NCI-H1092 treated with DMSO at 0.1 percent for 48 hours (cell line): ENCODE results near the gene LY6G6F.

Experiments
- DNase-seq: peaks from one replicate; lab custom pipeline; 2025; lab: John Stamatoyannopoulos, UW

The LY6G6F gene

GRCh38 chr6:31676904-31677303 lies 29.8 kb upstream of the LY6G6F start:
- no peak for DNase-seq

- no peak for DNase-seq
These were observed 28.7 kb upstream of the LY6G6F start for GRCh38 chr6:31677955-31678354.

GRCh38 chr6:31680226-31681134 lies 26.2 kb upstream of the LY6G6F start, which contains the start of gene LY6G5C:
Gene LY6G5C, minus strand, starts transcription at chr6:31681067. Its CDS starts 694 bp downstream, at chr6:31680373.
- DNase-seq = peak; percentile 76

- DNase-seq = peak; percentile 49
These were observed 25.5 kb upstream of the LY6G6F start for GRCh38 chr6:31681135-31681671.

GRCh38 chr6:31683591-31683990 lies 23.1 kb upstream of the LY6G6F start:
- no peak for DNase-seq

GRCh38 chr6:31686483-31686882 lies 20.2 kb upstream of the LY6G6F start:
- DNase-seq = no peak

- no peak for DNase-seq
These were observed 19.3 kb upstream of the LY6G6F start for GRCh38 chr6:31687321-31687720.

GRCh38 chr6:31687860-31688693 lies 18.6 kb upstream of the LY6G6F start:
- no peak for DNase-seq

- DNase-seq = no peak
These were observed 17.2 kb upstream of the LY6G6F start for GRCh38 chr6:31689249-31690110.

GRCh38 chr6:31690231-31691077 lies 16.2 kb upstream of the LY6G6F start:
- no peak for DNase-seq

GRCh38 chr6:31691078-31691463 lies 15.6 kb upstream of the LY6G6F start:
- no peak for DNase-seq

GRCh38 chr6:31691564-31692108 lies 15.0 kb upstream of the LY6G6F start:
- no peak for DNase-seq

GRCh38 chr6:31692353-31692752 lies 14.3 kb upstream of the LY6G6F start:
- DNase-seq = no peak

GRCh38 chr6:31692886-31693285 lies 13.8 kb upstream of the LY6G6F start:
- DNase-seq = no peak

- DNase-seq = no peak
These were observed 13.1 kb upstream of the LY6G6F start for GRCh38 chr6:31693535-31693934.

GRCh38 chr6:31697555-31697954 lies 9.1 kb upstream of the LY6G6F start:
- no peak for DNase-seq

- no peak for DNase-seq
These were observed 5.8 kb upstream of the LY6G6F start for GRCh38 chr6:31700740-31701401.

GRCh38 chr6:31701666-31702404 lies 4.8 kb upstream of the LY6G6F start:
- DNase-seq = peak; percentile 31

GRCh38 chr6:31702405-31702818 lies 4.3 kb upstream of the LY6G6F start:
- peak; percentile 48 for DNase-seq
